Measurements from ENCODE around the gene IFNA2. TPM values are rescaled to one million over a fixed set of nuclear protein-coding genes. Genes with fewer than 3 reads are reported as not detected.

The IFNA2 gene
- total and polyA plus RNA-seq, 2 experiments from 2014 or later = not detected

DNA sequence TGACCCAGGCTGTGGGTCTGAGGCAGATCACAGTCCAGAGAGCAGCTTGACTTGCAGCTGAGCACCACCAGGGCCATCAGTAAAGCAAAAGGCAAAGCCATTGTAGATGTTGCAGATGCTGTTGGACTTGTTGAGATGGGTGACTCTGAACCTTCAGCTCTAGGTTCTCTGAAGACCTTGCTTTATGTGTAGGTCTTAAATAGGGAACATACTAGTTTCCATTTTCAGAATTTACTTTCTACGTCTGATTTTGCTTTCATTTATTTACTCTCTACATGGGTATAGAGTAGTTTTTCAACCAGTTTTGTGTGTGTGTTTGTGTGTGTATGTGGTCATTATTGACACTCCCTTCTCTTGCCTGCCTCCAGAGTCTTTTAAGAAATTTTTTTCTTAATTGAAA, 34.4 kb downstream of the IFNA2 start, which contains the start of gene IFNA6:
TSS of gene IFNA6 (minus strand) at position 101 of the 400 bp plus-strand sequence. CDS start at position 101, 0 bp downstream.
- Histone ChIP-seq H3K4me2 (no peak within 1 kb of the TSS), H3K4me1 (ENCODE audit: insufficient read depth) (no peaks in the 10 kb centered on the region), H3F3A (replicated peaks; ENCODE audit: low read depth) (no peaks in the 10 kb centered on the region), H3K79me2 (replicated peaks; ENCODE audit: insufficient read depth) (no peaks in the 10 kb centered on the region), H3K27ac (ENCODE audit: low read depth) (no peak within 1 kb of the TSS), H2AFZ (no peak within 1 kb of the TSS), H3K4me3 (no peak within 1 kb of the TSS), H3K27me3 (ENCODE audit: insufficient read depth) (no peaks in the 10 kb centered on the region), H3K36me3 (ENCODE audit: insufficient read depth) (no peaks in the 10 kb centered on the region), H3K9me2 (ENCODE audit: insufficient read depth) (0 out of 2 replicates have a peak, but pooled peaks cover 3% of the 10 kb centered on the region), H4K20me1 (replicated peaks; ENCODE audit: insufficient read depth) (no peaks in the 10 kb centered on the region)
- TF ChIP-seq JUNB (IDR thresholded peaks at IDR 0.05; ENCODE audit: unreplicated experiment) (no peak), EZH2 (IDR thresholded peaks at IDR 0.05; ENCODE audit: low read depth, unreplicated experiment) (no peak), CREB1 (CRISPR knock-in tag; IDR thresholded peaks at IDR 0.05; ENCODE audit: low read depth) (no peak), POLR2AphosphoS5 (IDR thresholded peaks at IDR 0.05; ENCODE audit: low read depth) (no peak), NANOG (IDR thresholded peaks at IDR 0.05; ENCODE audit: borderline replicate concordance) (no peak), ZNF331 (CRISPR knock-in tag; IDR thresholded peaks at IDR 0.05; ENCODE audit: low read depth) (no peak), ZNF114 (CRISPR knock-in tag; IDR thresholded peaks at IDR 0.05) (no peak), STAT1 (IDR thresholded peaks at IDR 0.05; ENCODE audit: unreplicated experiment) (no peak)
- TF ChIP-seq, protein P1, sequence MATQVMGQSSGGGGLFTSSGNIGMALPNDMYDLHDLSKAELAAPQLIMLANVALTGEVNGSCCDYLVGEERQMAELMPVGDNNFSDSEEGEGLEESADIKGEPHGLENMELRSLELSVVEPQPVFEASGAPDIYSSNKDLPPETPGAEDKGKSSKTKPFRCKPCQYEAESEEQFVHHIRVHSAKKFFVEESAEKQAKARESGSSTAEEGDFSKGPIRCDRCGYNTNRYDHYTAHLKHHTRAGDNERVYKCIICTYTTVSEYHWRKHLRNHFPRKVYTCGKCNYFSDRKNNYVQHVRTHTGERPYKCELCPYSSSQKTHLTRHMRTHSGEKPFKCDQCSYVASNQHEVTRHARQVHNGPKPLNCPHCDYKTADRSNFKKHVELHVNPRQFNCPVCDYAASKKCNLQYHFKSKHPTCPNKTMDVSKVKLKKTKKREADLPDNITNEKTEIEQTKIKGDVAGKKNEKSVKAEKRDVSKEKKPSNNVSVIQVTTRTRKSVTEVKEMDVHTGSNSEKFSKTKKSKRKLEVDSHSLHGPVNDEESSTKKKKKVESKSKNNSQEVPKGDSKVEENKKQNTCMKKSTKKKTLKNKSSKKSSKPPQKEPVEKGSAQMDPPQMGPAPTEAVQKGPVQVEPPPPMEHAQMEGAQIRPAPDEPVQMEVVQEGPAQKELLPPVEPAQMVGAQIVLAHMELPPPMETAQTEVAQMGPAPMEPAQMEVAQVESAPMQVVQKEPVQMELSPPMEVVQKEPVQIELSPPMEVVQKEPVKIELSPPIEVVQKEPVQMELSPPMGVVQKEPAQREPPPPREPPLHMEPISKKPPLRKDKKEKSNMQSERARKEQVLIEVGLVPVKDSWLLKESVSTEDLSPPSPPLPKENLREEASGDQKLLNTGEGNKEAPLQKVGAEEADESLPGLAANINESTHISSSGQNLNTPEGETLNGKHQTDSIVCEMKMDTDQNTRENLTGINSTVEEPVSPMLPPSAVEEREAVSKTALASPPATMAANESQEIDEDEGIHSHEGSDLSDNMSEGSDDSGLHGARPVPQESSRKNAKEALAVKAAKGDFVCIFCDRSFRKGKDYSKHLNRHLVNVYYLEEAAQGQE (IDR thresholded peaks at IDR 0.05; ENCODE audit: unreplicated experiment) = no peak
- TF ChIP-seq, protein P2, sequence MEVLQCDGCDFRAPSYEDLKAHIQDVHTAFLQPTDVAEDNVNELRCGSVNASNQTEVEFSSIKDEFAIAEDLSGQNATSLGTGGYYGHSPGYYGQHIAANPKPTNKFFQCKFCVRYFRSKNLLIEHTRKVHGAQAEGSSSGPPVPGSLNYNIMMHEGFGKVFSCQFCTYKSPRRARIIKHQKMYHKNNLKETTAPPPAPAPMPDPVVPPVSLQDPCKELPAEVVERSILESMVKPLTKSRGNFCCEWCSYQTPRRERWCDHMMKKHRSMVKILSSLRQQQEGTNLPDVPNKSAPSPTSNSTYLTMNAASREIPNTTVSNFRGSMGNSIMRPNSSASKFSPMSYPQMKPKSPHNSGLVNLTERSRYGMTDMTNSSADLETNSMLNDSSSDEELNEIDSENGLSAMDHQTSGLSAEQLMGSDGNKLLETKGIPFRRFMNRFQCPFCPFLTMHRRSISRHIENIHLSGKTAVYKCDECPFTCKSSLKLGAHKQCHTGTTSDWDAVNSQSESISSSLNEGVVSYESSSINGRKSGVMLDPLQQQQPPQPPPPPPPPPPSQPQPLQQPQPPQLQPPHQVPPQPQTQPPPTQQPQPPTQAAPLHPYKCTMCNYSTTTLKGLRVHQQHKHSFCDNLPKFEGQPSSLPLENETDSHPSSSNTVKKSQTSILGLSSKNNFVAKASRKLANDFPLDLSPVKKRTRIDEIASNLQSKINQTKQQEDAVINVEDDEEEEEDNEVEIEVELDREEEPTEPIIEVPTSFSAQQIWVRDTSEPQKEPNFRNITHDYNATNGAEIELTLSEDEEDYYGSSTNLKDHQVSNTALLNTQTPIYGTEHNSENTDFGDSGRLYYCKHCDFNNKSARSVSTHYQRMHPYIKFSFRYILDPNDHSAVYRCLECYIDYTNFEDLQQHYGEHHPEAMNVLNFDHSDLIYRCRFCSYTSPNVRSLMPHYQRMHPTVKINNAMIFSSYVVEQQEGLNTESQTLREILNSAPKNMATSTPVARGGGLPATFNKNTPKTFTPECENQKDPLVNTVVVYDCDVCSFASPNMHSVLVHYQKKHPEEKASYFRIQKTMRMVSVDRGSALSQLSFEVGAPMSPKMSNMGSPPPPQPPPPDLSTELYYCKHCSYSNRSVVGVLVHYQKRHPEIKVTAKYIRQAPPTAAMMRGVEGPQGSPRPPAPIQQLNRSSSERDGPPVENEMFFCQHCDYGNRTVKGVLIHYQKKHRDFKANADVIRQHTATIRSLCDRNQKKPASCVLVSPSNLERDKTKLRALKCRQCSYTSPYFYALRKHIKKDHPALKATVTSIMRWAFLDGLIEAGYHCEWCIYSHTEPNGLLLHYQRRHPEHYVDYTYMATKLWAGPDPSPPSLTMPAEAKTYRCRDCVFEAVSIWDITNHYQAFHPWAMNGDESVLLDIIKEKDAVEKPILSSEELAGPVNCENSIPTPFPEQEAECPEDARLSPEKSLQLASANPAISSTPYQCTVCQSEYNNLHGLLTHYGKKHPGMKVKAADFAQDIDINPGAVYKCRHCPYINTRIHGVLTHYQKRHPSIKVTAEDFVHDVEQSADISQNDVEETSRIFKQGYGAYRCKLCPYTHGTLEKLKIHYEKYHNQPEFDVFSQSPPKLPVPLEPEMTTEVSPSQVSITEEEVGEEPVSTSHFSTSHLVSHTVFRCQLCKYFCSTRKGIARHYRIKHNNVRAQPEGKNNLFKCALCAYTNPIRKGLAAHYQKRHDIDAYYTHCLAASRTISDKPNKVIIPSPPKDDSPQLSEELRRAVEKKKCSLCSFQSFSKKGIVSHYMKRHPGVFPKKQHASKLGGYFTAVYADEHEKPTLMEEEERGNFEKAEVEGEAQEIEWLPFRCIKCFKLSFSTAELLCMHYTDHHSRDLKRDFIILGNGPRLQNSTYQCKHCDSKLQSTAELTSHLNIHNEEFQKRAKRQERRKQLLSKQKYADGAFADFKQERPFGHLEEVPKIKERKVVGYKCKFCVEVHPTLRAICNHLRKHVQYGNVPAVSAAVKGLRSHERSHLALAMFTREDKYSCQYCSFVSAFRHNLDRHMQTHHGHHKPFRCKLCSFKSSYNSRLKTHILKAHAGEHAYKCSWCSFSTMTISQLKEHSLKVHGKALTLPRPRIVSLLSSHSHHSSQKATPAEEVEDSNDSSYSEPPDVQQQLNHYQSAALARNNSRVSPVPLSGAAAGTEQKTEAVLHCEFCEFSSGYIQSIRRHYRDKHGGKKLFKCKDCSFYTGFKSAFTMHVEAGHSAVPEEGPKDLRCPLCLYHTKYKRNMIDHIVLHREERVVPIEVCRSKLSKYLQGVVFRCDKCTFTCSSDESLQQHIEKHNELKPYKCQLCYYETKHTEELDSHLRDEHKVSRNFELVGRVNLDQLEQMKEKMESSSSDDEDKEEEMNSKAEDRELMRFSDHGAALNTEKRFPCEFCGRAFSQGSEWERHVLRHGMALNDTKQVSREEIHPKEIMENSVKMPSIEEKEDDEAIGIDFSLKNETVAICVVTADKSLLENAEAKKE (CRISPR knock-in tag; IDR thresholded peaks at IDR 0.05) = no peak
- TF ChIP-seq, protein P3, sequence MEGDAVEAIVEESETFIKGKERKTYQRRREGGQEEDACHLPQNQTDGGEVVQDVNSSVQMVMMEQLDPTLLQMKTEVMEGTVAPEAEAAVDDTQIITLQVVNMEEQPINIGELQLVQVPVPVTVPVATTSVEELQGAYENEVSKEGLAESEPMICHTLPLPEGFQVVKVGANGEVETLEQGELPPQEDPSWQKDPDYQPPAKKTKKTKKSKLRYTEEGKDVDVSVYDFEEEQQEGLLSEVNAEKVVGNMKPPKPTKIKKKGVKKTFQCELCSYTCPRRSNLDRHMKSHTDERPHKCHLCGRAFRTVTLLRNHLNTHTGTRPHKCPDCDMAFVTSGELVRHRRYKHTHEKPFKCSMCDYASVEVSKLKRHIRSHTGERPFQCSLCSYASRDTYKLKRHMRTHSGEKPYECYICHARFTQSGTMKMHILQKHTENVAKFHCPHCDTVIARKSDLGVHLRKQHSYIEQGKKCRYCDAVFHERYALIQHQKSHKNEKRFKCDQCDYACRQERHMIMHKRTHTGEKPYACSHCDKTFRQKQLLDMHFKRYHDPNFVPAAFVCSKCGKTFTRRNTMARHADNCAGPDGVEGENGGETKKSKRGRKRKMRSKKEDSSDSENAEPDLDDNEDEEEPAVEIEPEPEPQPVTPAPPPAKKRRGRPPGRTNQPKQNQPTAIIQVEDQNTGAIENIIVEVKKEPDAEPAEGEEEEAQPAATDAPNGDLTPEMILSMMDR (conservative IDR thresholded peaks at IDR 0.05; ENCODE audit: low read depth in 2 of 2) = no peak
- TF ChIP-seq, protein P4, sequence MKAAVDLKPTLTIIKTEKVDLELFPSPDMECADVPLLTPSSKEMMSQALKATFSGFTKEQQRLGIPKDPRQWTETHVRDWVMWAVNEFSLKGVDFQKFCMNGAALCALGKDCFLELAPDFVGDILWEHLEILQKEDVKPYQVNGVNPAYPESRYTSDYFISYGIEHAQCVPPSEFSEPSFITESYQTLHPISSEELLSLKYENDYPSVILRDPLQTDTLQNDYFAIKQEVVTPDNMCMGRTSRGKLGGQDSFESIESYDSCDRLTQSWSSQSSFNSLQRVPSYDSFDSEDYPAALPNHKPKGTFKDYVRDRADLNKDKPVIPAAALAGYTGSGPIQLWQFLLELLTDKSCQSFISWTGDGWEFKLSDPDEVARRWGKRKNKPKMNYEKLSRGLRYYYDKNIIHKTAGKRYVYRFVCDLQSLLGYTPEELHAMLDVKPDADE (IDR thresholded peaks at IDR 0.05) = no peak
- Mint-ChIP-seq H3K27me3 (ENCODE audit: insufficient read depth, low read depth, poor library complexity) (no peaks in the 10 kb centered on the region), H3K9me3 (peaks cover 6% of the 10 kb centered on the region), H3K36me3 (ENCODE audit: low read depth) (0 out of 3 replicates have a peak, but pooled peaks cover 5% of the 10 kb centered on the region), H3K4me1 (peaks cover 2% of the 10 kb centered on the region; the same call in 1 of the 3 replicates), H3K27ac (no peak within 1 kb of the TSS), H3K4me3 (no peak within 1 kb of the TSS)
- DNase-seq (ENCODE audit: low spot score) (no peak), ATAC-seq (no peak)
